ENCODE data around the gene ZFR2. TPM values are rescaled to one million over a fixed set of nuclear protein-coding genes. Genes with fewer than 3 reads are reported as not detected.
A peak's percentile ranks its signal among the peaks of the same experiment; 100 is the strongest.

The ZFR2 gene
- total RNA-seq, 6 experiments from 2014 or later: not detected

DNA sequence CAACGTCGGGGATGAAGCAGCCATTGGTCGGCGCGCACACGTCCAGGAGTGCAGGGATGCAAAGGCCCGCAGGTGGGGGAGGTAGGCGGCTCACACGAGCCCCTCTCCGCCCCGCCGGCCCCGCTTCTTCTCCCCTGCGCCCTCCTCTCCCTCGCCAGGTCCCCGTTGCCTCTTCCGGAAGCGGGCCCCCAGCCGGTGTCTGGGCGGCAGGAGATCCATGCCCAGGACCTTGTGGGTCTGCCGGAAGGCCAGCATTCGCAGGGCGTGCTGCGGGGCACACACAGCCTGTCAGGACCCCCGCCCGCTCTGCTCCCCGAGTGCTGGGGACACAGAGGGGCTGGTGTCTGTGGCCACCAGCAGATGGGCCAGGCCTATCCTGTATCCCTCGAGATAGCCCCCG is 63.0 kb downstream of the ZFR2 start:
- no peak overlapping the region for H3K4me3 Mint-ChIP-seq
- H3K9me3 Mint-ChIP-seq: peaks cover 11% of the 10 kb centered on the region
- H3K27me3 Mint-ChIP-seq (ENCODE audit: insufficient read depth): peaks cover 15% of the 10 kb centered on the region
- no peaks in the 10 kb centered on the region for H3K4me1 Mint-ChIP-seq (ENCODE audit: low read depth)
- TF ChIP-seq, protein P1, sequence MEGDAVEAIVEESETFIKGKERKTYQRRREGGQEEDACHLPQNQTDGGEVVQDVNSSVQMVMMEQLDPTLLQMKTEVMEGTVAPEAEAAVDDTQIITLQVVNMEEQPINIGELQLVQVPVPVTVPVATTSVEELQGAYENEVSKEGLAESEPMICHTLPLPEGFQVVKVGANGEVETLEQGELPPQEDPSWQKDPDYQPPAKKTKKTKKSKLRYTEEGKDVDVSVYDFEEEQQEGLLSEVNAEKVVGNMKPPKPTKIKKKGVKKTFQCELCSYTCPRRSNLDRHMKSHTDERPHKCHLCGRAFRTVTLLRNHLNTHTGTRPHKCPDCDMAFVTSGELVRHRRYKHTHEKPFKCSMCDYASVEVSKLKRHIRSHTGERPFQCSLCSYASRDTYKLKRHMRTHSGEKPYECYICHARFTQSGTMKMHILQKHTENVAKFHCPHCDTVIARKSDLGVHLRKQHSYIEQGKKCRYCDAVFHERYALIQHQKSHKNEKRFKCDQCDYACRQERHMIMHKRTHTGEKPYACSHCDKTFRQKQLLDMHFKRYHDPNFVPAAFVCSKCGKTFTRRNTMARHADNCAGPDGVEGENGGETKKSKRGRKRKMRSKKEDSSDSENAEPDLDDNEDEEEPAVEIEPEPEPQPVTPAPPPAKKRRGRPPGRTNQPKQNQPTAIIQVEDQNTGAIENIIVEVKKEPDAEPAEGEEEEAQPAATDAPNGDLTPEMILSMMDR (IDR thresholded peaks at IDR 0.05): no peak
- DNase-seq: no peak
- H3K36me3 Mint-ChIP-seq (ENCODE audit: low read depth): no peaks in the 10 kb centered on the region
- no peak overlapping the region for H3K27ac Mint-ChIP-seq

DNA sequence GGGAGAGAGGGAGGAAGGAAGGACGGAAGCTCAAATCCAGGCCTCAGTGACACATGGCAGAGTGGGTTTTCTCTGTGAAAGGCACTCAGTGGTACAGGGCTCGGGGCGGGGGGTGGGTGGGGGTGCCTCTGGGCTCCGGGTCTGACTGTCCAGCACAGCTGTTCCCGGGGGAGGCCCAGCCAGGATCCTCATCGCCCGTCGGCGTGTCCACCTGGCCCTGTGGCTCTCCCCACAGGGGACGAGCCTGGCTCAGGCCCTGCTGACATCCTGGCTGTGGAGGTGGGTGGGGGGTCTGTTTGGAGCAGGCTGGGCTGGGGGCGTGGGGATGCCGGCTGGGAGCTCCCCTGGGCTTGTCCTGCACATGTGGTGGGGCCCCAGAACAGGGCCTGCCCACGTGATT is 64.4 kb downstream of the ZFR2 start:
- Mint-ChIP-seq H3K4me3 (no peak overlapping the region), H3K27me3 (ENCODE audit: insufficient read depth) (peaks cover 25% of the 10 kb centered on the region), H3K4me1 (ENCODE audit: low read depth) (no peaks in the 10 kb centered on the region), H3K9me3 (peaks cover 11% of the 10 kb centered on the region), H3K36me3 (ENCODE audit: low read depth) (no peaks in the 10 kb centered on the region), H3K27ac (no peak overlapping the region)
- DNase-seq: no peak
- TF ChIP-seq, protein P1 (IDR thresholded peaks at IDR 0.05): no peak

DNA sequence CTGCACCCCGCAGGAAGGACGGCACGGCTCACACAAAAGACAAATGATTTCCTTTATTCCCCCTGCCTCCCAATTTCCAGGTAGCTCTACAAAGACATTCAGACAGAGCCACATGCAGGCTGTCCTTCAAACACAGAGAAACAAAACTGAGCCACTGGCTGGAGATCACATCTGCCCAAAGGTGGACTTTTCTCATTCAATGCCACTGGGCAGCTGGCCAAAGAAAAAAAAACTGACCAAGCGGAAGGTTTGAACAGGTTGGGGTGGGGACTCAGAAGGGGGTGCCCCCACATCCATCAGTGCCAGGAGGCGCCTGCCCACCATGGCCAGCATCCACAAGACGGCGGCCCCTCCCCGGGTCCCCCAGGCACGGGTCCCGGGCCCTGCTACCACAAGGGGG is 64.9 kb downstream of the ZFR2 start:
- H3K27me3 Mint-ChIP-seq (ENCODE audit: insufficient read depth): peaks cover 29% of the 10 kb centered on the region
- no peaks in the 10 kb centered on the region for H3K4me1 Mint-ChIP-seq (ENCODE audit: low read depth)
- H3K36me3 Mint-ChIP-seq (ENCODE audit: low read depth): no peaks in the 10 kb centered on the region
- H3K4me3 Mint-ChIP-seq: no peak overlapping the region
- no peak for DNase-seq
- TF ChIP-seq, protein P1 (IDR thresholded peaks at IDR 0.05): no peak
- H3K9me3 Mint-ChIP-seq: peaks cover 11% of the 10 kb centered on the region
- no peak overlapping the region for H3K27ac Mint-ChIP-seq

DNA sequence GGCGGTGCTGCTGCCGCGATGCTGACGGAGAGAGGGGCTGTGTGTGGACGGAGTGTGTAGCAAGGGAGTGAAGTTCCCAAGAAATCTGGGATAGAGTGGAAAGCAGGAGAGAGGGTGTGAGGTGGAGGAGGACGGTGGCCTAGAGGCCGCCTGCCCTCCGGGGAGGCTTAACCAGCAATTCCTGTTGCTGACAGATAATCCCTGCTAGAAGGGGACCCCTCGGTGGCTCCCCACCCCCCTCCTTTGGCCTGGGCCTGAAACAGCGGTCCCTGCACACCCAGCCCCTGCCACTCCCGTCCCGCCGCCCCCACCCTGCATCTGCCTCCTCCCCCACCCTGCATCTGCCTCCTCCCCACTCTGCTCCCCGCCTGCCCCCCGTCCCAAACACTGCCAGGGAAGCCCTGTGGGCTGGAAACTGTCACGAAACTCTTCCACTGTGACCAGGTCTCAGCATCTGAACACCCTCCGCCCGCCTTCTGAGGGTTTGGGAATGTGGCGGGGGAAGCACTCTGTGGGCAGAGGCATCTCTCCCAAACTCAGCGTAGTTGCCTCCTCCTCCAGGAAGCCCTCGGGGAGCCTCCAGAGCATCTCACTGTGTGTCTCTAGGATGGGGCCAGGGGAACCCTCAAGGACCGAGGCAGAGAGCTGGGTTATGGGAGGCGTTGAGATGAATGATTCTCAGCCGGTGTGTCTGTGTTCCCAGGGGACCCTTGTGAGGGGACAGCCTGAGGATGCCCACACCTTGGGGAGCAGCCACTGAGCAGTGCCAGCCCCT is 65.5 kb downstream of the ZFR2 start:
- H3K4me1 Mint-ChIP-seq (ENCODE audit: low read depth): no peaks in the 10 kb centered on the region
- TF ChIP-seq, protein P1 (IDR thresholded peaks at IDR 0.05): no peak
- H3K27me3 Mint-ChIP-seq (ENCODE audit: insufficient read depth): peaks cover 30% of the 10 kb centered on the region
- H3K36me3 Mint-ChIP-seq (ENCODE audit: low read depth): no peaks in the 10 kb centered on the region
- no peak overlapping the region for H3K4me3 Mint-ChIP-seq
- peaks cover 9% of the 10 kb centered on the region for H3K9me3 Mint-ChIP-seq
- DNase-seq: no peak
- no peak overlapping the region for H3K27ac Mint-ChIP-seq

DNA sequence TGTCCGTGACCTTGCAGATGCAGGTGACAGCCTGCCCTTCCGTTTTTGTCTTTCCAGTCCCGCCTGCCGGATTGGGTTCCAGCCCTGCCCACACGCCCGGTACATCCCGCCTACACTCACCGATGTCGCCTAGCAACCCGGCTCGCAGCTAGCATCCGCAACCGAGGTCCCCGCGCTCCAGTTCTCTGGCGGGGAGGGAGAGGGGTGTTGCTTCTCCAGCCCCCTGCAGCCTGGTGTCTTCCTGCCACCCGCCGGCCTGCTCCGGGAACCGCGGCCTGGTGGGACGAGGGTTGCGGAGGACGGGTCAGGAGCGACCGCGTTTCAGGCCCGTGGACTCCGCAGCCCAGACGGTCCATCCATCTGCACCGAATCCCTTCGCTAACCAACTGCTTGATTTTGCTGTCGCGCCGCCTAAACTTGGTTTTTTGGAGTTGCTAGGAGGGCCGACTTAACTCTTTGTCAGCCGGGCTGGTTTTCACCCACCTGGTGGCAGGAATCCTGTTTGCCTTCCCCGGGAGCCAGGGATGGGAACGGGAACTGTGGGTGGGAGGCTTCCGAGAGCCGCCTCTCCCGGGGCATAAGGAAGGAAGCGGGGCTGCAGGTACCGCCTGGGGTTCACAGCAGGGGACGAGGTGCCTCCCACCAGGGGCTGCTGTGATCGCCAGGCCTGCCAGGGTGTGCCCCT is 67.3 kb downstream of the ZFR2 start:
- Mint-ChIP-seq H3K9me3 (peaks cover 5% of the 10 kb centered on the region), H3K4me1 (ENCODE audit: low read depth) (no peaks in the 10 kb centered on the region), H3K36me3 (ENCODE audit: low read depth) (peaks cover 5% of the 10 kb centered on the region; the same call in 1 of the 2 replicates), H3K4me3 (no peak overlapping the region), H3K27ac (no peak overlapping the region), H3K27me3 (ENCODE audit: insufficient read depth) (peaks cover 36% of the 10 kb centered on the region)
- TF ChIP-seq, protein P1 (IDR thresholded peaks at IDR 0.05): peak; percentile 71
- DNase-seq: no peak
